Cardiac muscle cell (in vitro differentiated cells and primary cell): ENCODE measurements around the gene SLC9C2. TPM values are rescaled to one million over a fixed set of nuclear protein-coding genes. Genes with fewer than 3 reads are reported as not detected.
"Not testable (repeated sequence)": the region's sequence is repeated elsewhere in the genome, so short reads cannot be mapped to it uniquely, and the experiment has no call there.

ENCODE experiments used
- DNase-seq, 2 donors: peaks; one replicate each; pipeline versions ENCODE4 v3.0.0 to v3.0.0-alpha.2; 2010 to 2017; ENCODE audit warnings: low read depth in 1 of 2, low spot score in 1 of 2
- H3K27ac ChIP-seq: fragments of 200-600 bp; sonication (generic); 2 replicates; pipeline ENCODE4 v1.5.1; 2016
- H3K27me3 ChIP-seq: fragments of 200-600 bp; sonication (generic); 2 replicates; pipeline ENCODE4 v1.6.0; 2016; ENCODE audit warnings: control low read depth
- H3K36me3 ChIP-seq: fragments of 200-600 bp; sonication (generic); 2 replicates; pipeline ENCODE4 v1.5.1; 2016; ENCODE audit warnings: control low read depth
- H3K4me1 ChIP-seq: fragments of 200-600 bp; sonication (generic); 2 replicates; pipeline ENCODE4 v1.8.1; 2017; ENCODE audit warnings: low read depth, mild to moderate bottlenecking, mixed run types
- H3K4me3 ChIP-seq: fragments of 200-600 bp; sonication (generic); 2 replicates; pipeline ENCODE4 v1.5.1; 2016; ENCODE audit warnings: mild to moderate bottlenecking
- H3K9me3 ChIP-seq: fragments of 200-600 bp; sonication (generic); 2 replicates; pipeline ENCODE4 v1.5.1; 2017; ENCODE audit warnings: low read depth, mild to moderate bottlenecking, control low read depth
- polyA plus RNA-seq: library from polyadenylated mRNA; unstranded; fragments of >200 nt; fragmentation: Nextera tagmentation; extraction: Ambion mirVana; gene quantifications from 2 replicates; pipeline ENCODE4 v1.2.1, GENCODE V29; 2016
- total RNA-seq: library from RNA; depleted of rRNA; stranded (reverse); fragments of >200 nt; gene quantifications from 2 replicates; pipeline ENCODE4 v1.2.3, GENCODE V29; 2016
- TF ChIP-seq, protein P1 (sequence below): IDR thresholded peaks from 2 replicates; pipeline ENCODE4 v1.5.1; 2012; ENCODE audit warnings: low read depth, mild to moderate bottlenecking, low read length

SLC9C2 gene
- total and polyA plus RNA-seq, 2 experiments from 2014 or later = 0.87 TPM; not detected in 1

GRCh38 chr1:173520799-173521198, 82.1 kb downstream of the SLC9C2 start:
- Histone ChIP-seq H3K4me1 (no peaks in the 10 kb centered on the region), H3K27me3 (no peaks in the 10 kb centered on the region), H3K4me3 (no peak overlapping the region), H3K27ac (no peak overlapping the region), H3K36me3 (no peaks in the 10 kb centered on the region), H3K9me3 (no peaks in the 10 kb centered on the region)
- no peak for DNase-seq
- TF ChIP-seq, protein P1, sequence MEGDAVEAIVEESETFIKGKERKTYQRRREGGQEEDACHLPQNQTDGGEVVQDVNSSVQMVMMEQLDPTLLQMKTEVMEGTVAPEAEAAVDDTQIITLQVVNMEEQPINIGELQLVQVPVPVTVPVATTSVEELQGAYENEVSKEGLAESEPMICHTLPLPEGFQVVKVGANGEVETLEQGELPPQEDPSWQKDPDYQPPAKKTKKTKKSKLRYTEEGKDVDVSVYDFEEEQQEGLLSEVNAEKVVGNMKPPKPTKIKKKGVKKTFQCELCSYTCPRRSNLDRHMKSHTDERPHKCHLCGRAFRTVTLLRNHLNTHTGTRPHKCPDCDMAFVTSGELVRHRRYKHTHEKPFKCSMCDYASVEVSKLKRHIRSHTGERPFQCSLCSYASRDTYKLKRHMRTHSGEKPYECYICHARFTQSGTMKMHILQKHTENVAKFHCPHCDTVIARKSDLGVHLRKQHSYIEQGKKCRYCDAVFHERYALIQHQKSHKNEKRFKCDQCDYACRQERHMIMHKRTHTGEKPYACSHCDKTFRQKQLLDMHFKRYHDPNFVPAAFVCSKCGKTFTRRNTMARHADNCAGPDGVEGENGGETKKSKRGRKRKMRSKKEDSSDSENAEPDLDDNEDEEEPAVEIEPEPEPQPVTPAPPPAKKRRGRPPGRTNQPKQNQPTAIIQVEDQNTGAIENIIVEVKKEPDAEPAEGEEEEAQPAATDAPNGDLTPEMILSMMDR = no peak

GRCh38 chr1:173514503-173514902, 88.4 kb downstream of the SLC9C2 start:
- H3K36me3 ChIP-seq, H3K9me3 ChIP-seq, DNase-seq, H3K4me3 ChIP-seq, H3K4me1 ChIP-seq, H3K27me3 ChIP-seq, H3K27ac ChIP-seq: not testable (repeated sequence)

GRCh38 chr1:173509797-173510196, 93.1 kb downstream of the SLC9C2 start:
- no peaks in the 10 kb centered on the region for H3K9me3 ChIP-seq
- TF ChIP-seq, protein P1 = no peak
- no peak for DNase-seq
- no peaks in the 10 kb centered on the region for H3K27me3 ChIP-seq
- no peak overlapping the region for H3K27ac ChIP-seq
- H3K4me3 ChIP-seq = no peak overlapping the region
- H3K4me1 ChIP-seq = peaks cover 4% of the 10 kb centered on the region
- H3K36me3 ChIP-seq = no peaks in the 10 kb centered on the region

DNA sequence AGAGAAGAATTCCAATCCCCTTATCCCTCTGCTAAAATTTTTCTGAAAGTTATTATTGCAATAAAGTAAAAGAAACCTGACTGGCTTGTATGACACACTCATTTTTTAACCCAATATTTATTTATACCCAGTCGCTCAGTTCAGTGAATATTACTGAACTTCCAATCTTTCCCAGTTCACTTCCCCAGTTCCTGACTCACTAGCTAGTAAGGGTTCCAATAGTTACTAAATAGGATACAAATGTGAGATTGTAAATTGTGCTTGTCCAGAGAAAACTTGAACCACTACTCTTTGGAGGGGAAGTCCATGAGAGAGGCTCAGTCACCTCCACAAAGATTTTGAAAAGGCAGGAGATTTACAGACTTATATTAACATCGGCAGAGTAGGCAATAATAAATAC, 94.3 kb downstream of the SLC9C2 start:
- DNase-seq = no peak
- Histone ChIP-seq H3K4me1 (peaks cover 4% of the 10 kb centered on the region), H3K4me3 (no peak overlapping the region), H3K27me3 (no peaks in the 10 kb centered on the region), H3K9me3 (no peaks in the 10 kb centered on the region), H3K36me3 (no peaks in the 10 kb centered on the region), H3K27ac (no peak overlapping the region)
- TF ChIP-seq, protein P1 = no peak

DNA sequence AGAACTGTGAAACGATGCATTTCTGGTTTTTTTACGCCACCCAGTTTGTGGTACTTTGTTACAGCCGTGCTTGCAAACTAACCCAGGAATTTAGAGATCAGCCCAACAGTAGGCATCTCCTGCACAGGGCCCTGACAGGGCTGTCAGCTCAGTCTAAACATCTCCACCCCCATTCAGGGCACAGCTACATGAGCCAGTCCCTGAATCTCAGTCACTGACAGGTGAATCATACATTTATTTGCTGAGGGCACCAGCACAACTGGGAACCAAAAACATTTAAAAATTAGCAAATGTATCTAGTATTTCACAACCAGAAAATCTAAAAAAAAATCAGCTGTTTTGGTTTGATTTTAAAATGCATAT, 95.0 kb downstream of the SLC9C2 start:
- H3K27me3 ChIP-seq = no peaks in the 10 kb centered on the region
- no peak overlapping the region for H3K4me3 ChIP-seq
- no peak overlapping the region for H3K27ac ChIP-seq
- no peaks in the 10 kb centered on the region for H3K36me3 ChIP-seq
- no peak for DNase-seq
- peaks cover 4% of the 10 kb centered on the region for H3K4me1 ChIP-seq
- no peaks in the 10 kb centered on the region for H3K9me3 ChIP-seq
- TF ChIP-seq, protein P1 = no peak

GRCh38 chr1:173507205-173507846, 95.5 kb downstream of the SLC9C2 start:
- H3K36me3 ChIP-seq = no peaks in the 10 kb centered on the region
- peaks cover 2% of the 10 kb centered on the region for H3K4me1 ChIP-seq
- H3K4me3 ChIP-seq = no peak overlapping the region
- H3K9me3 ChIP-seq = no peaks in the 10 kb centered on the region
- DNase-seq = peak in 1 of 2 donors; percentile 30
- no peaks in the 10 kb centered on the region for H3K27me3 ChIP-seq
- TF ChIP-seq, protein P1 = no peak
- H3K27ac ChIP-seq = no peak overlapping the region
